Activated naive CD8-positive, alpha-beta T cell treated with anti-CD3 and anti-CD28 coated beads, Interleukin-2, amount 50 U/mL, for 16 hours (primary cell): ENCODE results near the gene TICAM2.

Source experiments
- DNase-seq: peaks from one replicate; pipeline ENCODE4 v3.0.0-alpha.2; 2020; ENCODE audit warnings: low read depth, low spot score

The TICAM2 gene

GRCh38 chr5:115532517-115532916 is 69.8 kb downstream of the TICAM2 start:
- no peak for DNase-seq

GRCh38 chr5:115531787-115532367 is 70.4 kb downstream of the TICAM2 start:
- DNase-seq: no peak

- no peak for DNase-seq
Measured at GRCh38 chr5:115531380-115531779, 70.9 kb downstream of the TICAM2 start.

- DNase-seq: no peak
Measured at GRCh38 chr5:115530426-115530825, 71.9 kb downstream of the TICAM2 start.
